Stimulated activated CD8-positive, alpha-beta memory T cell treated with anti-CD3 and anti-CD28 coated beads, Interleukin-4, amount 100 ng/mL, for 24 hours (primary cell): ENCODE data around the gene CCDC63.

Source experiments
- DNase-seq: peaks from one replicate; pipeline ENCODE4 v3.0.0-alpha.2; 2020; ENCODE audit warnings: low read depth

Gene CCDC63

DNA sequence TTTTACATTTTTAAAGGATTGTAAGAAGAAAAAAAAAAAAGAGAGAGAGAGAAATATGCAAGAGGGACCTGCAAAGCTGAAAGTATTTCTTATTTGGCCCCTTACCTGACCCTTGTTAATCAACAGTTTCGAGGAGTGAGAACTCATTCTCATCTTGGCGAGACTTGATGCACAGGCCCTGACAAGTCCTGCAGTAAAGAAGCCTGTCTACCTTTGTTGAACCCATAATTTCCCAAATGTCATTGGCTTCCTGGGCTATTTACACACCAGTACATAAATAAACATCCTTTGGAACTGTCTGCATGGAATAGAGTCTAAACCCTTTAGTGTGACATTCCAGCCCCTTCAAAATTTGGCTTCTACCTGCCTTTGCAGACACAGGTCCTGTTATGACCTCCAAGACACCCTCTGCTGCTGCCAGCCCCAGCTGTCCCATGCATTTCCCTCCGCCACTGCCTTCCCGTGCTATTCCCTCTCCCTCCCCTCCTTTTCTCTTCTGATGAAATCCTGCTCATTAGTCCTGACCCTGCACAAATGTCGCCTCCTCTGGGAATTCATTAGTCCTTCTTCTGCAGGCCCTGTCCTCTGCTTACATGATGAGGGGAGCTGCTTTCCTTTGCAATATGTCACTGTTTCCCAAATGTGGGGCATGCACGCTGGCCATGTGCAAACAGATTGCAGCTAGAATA, 38.5 kb downstream of the CCDC63 start:
- DNase-seq = no peak

DNA sequence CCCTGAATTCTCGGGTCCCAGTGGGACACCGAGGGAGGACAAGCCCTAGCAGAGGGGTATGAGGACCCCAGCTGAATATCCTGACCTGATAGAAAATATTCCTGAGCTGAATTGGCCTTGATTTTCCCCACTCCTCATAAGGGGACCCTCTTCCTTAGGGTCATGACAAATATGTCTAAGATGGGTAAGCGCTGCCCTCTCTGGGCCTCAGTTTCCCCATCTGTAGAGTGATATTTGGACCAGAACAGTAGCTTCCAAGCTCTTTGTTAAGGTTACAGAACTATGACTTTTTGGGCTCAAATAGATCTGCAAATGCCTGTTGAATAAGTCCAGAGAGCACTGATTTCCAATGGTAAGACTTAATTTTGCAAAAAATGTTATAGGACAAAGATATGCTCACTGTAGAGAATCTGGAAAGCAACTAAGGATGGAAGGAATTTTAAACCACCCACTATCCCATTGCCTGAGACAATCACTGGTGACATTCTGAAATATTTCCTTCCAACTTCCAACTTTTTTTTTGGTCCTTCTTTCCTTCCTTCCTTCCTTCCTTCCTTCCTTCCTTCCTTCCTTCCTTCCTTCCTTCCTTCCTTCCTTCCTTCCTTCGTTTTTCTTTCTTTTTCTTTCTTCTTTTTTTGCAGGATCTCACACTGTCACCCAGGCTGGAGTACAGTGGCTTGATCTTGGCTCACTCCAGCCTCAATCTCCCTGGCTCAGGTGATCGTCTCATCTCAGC, 41.6 kb downstream of the CCDC63 start:
- DNase-seq = no peak

DNA sequence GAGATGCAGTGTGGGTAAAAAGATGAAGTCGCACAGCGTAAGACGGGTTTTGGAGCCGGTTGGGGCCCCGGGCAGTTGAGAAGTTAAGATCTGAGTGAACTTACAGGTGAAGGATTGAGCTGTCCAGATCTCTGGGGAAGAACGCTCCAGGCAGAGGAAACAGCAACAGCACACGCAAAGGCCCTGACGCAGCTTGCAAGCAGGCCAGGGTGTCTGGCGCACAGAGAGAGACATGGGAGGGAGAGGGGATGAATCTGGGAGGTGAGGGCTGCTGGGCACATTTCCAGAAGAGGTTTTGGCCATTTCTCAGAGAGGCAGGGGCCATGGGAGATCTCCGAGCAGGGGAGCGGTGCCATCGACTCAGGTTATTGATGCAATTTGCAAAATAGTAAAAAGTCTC, 42.6 kb downstream of the CCDC63 start:
- DNase-seq = no peak

DNA sequence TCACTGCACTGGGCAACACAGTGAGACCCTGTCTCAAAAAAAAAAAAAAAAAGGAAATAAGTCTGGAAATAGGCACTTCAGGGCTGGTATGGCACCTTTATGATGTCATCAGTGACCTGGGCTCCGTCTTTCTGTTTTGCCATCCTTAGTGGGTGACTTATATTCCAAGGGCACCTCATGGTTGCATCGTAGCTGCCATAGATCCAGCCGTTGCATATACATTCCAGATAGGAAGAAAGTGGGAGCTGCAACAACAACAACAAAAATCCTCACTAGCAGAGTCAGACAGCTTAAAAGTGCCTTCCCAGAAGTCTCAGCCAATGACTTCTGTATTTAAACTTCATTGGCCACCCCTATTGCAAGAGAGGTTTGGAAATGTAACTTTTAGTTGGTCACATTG, 47.2 kb downstream of the CCDC63 start:
- DNase-seq = no peak

DNA sequence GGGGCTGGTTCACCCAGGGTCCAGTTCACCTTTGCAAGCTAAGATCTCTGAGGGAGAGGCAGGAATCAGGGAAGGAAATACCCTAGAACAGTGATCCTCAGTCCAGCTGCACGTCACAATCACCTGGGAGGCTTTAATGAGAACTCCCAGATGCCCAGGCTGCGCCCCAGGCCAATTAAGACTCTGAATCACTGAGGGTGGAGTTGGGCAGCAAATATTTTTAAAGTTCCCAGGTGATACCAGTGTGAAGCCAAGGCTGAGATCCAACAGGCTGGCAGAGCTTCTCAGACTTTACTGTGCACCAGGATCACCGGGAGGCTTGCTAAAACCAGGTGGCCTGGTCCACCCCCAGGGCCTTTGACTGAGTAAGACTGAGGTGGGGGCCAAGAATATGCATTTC, 49.8 kb downstream of the CCDC63 start:
- no peak for DNase-seq

DNA sequence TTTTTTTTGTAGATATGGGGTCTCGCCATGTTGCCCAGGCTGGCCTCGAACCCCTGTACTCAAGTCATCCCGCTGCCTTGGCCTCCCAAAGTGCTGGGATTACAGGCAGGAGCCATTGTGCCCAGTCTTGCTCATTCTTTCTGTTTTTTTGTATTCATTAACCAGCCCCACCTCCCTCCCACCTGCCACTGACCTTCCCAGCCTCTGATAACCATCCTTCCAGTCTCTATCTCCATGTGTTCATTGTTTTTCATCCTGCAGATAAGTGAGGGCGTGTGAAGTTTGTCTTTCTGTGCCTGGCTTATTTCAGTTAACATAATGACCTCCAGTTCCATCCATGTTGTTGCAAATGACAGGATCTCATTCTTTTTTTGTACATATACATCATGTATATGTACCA, 54.6 kb downstream of the CCDC63 start:
- DNase-seq = no peak

DNA sequence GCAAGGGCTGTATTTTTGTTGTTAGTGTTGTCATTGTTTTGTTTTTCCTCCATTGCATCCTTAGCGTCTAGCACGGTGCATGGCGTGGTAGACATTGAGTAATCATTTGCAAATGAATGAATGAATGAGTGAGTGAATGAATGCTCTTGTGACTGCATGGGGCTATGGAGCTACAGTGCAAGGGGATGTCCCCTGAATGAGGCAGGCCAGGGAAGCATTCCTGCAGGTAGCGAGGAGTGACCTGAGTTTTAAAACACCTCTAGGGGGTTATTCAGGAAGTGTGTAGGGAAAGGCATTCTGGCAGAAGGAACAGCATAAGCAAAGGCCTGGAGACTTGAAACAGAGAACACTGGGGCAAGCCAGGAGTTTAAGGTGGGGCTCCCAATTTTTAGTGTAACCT, 56.7 kb downstream of the CCDC63 start:
- DNase-seq = no peak

DNA sequence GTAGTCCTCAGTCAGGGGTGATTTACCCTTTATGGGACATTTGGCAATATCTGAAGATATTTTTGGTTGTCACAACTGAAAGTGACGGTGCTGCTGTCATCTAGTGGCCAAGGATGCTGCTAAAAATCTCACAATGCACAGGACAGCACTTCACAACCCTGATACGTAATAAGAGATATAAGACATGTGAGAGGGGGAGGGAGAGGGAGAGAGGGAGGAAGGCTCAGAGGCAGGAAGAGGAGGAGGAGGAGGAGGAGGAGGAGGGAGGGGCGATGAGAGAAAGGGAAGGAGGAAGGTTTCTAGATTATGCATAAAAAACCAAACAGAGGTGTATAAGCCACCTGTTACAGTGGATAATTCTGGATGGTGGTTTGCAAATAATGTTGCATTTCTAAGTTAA, 59.3 kb downstream of the CCDC63 start:
- DNase-seq = no peak

DNA sequence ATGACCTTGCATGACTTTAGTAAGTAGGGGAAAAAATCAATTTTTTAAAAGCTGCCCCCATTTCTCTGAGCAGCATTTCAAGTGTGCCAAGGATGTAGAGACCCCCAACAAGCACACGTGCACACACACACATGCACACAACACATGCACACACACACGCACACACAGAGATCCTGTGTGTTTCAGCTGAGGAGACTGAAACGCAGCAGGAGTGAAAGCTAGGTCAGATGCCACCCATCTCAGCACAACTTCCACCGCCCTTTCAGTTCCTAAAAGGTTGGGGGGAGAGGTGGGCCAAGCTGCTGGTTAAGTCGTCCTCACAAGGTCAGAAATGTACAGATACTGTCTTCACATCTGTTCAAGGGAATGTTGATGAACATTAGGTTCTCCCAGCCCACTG, 59.7 kb downstream of the CCDC63 start:
- no peak for DNase-seq

DNA sequence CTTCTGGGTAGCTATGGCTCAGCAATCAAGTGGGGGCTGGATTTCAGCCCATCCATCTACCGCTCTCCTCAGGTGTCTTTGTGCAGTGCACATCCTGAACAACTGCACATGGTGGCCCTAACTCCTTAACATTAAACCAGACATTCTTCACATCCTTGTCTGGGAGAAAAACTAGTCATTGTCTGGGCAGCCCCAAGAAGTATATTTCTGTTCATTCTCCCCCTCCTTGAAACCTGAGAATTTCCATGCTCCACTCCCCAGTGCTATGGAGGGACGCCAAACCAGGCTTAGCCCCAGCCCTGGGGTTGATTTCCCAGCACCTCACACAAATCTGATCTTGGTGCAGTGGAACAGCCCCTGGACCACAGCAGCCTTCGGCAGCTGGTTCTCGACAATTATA, 60.2 kb downstream of the CCDC63 start:
- DNase-seq = no peak

DNA sequence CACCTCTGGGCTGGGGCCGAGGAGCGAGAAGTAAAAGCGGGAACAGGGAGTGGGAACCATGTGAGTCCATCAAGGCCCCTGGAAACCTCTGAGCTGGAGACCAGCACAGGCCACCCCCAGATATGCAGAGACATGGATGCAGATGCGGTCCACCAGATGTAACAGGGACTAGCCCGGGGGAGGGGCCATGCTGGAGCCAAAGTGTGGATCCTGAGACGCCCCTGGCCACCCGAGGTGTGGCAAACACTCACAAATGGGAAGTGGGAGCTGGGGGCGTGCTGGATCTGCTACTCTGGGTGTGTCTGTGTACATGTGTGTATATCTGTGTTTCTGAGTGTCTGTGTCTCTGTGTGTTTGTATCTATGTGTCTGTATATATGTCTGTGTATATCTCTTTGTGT, 60.8 kb downstream of the CCDC63 start:
- DNase-seq = no peak

DNA sequence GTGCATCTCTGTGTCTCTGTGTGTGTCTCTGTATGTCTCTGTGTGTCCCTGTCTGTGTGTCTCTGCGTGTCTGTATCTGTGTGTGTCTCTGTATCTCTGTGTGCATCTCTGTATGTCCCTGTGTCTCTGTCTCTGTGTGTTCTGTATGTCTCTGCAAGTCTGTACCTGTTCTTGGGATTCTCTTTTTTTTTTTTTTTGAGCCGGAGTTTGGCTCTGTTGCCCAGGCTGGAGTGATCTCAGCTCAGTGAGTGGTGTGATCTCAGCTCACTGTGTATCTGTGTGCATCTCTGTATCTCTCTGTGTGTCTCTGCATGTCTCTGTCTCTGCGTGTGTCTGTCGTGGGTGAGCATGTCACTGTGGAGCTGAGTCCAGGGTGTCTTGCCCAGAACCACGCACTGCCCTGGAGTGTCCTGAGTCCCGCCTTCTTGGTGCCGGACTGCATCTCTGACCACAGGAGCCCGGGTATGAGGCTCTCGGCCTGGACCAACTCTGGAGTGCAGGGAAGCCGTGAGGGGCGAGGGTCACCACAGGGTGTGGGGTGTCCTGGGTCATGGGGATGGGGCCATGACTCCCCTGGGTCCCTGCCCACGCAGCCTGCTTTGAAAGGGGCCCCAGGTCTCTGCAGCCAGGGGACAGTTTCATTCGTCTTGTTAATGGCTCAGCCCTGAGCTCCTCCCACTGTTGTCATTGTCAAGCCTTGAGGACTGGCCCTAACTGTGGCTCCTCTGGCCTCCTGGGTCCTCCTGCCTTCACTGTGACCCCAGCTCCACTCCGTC, 61.8 kb downstream of the CCDC63 start:
- no peak for DNase-seq

DNA sequence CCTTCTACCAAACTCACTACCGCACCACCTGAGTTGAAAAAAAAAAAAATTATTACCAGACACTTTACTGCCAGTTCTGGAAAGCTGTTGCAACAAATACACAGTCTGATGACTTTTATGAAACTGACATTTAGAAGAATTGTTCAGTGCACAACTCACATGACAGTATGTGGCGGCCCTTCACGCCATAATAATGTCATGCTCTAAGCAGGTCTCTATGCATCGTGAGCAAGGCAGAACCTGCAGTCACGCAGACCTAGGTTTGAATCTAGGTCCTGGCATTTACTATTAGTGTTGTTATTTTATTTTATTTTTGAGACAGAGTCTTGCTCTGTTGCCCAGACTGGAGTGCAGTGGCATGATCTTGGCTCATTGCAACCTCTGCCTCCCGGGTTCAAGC, 65.5 kb downstream of the CCDC63 start:
- no peak for DNase-seq

DNA sequence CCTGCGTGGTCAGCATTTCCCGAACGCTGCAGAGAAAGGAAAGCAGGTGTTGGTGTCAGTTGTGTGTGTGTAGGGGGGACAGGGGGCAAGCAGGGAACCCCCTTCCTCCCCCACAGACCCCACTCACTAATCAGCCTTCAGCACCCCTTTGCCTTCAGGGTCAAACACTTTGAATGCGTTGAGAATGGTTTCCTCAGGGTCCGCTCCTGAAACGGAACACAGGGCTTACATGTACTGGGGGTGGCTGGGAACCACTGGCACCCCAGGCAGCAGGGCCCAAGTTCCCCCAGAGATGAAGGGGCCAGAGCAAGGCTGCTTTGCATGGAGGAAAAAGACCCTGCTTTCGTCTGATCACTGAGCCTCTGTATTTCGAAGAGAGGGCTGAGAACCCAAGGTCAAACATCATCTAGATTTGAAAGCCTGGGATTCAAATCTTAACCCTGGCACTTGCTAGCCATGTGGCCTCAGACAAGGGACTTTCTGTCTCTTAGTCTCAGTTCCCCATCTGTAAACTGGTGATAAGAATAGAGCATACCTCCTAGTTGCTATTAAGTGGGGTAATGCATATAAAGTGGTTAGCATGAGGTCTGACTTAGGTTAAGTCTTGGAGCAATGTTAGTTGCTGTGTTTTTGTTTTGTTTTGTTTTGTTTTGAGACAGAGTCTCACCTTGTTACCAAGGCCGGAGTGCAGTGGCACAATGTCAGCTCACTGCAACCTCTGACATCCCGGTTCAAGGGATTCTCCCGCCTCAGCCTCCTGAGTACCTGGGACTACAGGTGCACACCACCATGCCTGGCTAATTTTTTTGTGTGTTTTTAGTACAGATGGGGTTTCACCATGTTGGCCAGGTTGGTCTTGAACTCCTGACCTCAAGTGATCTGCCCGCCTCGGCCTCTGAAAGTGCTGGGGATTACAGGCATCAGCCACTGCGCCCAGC, 66.6 kb downstream of the CCDC63 start:
- DNase-seq = no peak

DNA sequence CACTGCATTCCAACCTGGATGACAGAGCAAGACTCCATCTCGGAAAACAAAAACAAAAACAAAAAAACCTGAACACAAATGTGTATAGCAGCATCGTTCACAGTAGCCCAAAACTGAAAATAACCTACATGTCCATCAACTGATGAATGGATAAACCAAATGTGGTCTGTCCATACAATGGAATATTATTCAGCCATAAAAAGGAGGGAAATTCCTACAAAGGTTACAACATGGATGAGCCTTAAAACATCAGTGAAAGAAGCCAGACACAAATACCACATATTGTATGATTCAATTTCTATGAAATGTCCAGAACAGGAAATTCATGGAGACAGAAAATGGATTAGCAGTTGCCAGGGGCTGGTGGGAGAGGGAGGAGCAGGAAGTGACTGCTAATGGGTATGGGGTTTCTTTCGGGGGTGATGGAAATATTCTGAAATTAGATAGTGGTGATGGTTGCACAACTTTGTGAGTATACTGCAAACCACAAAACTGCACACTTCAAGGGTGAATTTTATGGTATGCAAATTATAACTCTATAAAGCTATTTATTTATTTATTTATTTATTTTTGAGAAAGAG, 69.6 kb downstream of the CCDC63 start:
- no peak for DNase-seq

DNA sequence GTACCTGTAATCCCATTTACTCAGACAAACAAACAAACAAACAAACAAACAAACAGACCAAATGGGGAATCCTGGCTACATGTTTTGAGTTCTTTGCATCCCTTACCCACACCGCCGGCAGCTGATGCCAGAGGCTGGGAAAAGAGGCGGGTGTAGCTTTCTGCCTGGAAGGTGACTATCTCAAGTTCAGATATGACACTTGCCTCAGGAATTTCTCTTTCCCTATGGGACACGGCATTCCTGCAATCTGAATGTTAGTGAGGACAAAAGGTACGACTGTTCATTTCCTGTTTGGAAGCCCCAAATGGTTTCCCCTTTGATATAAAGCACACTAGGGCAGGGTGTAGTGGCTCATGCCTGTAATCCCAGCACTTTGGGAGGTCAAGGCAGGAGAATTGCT, 70.7 kb downstream of the CCDC63 start:
- no peak for DNase-seq

DNA sequence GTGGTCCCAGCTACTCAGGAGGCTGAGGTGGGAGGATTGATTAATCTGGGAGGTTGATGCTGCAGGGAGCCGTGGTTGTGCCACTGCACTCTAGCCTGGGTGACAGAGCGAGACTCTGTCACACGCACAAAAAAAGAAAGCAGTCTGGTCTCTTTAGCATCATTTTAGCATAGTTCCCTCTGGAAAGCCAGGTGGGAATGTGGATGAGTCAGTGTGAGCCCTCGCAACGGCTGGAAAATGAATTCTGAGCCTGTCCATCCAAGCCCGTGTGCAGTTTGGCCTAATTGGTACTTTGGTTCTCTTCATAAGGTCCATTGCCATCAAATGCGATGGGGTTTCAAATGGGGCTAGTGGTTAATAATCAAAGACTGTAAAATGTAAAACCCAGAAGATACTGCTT, 71.2 kb downstream of the CCDC63 start:
- no peak for DNase-seq

DNA sequence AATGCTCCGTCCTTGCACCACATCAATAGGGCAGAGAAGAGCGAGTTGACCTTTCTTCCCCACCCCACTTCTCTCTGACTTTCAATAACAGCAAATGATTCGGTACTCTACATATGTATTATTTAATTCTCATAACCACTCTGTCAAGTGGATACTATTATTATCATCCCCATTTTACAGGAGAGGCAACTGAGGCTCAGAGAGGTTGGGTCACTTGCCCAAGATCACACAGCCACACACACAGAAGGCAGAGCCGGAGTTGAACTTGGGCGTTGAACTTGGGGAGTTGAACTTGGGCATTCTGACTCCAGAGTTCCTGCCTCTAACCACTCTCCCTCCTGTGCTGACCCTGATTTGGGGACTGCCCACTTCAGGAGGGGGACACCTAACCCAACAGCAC, 72.9 kb downstream of the CCDC63 start:
- no peak for DNase-seq

DNA sequence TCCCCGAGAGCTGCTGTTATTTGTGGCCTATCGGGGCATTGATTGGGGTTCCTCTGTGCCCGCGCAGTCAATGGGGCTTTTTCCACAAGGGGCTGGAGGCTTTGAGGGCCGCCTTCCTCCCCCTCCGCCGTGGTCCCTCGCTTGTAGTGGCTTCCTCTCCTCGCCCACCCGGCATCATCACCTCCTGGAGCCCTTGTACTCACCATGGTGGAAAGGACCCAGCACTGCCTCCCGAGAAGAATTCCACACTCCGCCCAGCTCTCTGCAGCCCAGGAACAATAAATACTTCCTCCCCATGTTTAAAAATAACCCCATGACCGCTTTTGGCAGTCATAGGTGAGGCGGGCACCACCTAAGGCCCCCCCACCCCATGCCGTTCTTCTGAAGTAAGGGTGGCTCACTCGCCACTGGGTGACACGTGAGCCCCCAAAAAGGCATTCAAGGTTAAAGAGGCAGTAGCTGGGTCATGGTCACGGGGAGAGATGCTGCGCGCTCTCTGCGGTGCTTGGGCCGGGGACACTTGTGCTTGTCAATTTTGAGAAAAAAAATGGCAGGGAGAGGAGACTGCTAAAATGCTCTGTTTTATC, 73.6 kb downstream of the CCDC63 start, which contains the start of gene MYL2:
TSS of gene MYL2 (minus strand) at position 256 of the 587 bp plus-strand sequence. CDS start at position 206, 50 bp downstream.
- DNase-seq = no peak

DNA sequence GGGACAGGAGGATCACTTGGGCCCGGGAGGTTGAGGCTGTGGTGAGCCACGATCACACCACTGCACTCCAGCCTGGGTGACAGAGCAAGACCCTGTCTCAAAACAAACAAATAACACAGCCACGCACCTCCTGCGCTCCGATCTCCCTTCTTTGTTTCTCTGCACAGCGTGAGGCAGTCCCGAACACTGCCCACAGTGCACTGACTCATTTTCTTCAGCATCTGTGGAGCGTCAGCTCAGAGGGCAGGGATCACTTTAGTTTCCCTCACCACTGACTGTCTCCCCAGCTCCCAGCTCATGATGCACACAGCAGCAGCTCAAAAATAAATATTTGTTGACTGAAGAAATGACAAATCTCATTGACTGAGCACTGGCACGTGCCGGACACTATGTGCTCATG, 74.5 kb downstream of the CCDC63 start:
- no peak for DNase-seq

DNA sequence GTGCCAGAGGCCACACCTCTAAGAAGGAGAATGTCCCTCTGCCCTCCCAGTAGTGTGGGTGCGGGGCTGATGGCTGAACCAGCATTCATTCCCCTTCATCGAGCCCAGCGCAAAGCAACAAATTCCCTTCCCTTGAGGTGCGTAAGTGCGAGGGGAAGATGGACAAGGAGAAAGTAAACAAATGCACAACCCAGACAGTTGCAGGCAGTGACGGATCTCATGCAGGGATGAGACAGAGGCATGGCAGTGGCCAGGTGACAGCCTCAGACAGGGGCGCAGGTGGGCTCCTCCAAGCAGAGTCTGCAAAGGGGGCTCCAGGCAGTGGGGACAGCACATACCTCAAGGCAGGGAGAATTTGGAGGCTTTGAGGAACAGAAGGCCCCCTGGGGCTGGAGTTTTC, 75.9 kb downstream of the CCDC63 start:
- no peak for DNase-seq
